ENCODE data around the gene EME2.

Gene EME2

GRCh38 chr16:1820946-1821290 is 48.3 kb downstream of the EME2 start:
- DNase-seq: no peak

GRCh38 chr16:1821861-1822611 is 49.4 kb downstream of the EME2 start:
- no peak for DNase-seq

DNA sequence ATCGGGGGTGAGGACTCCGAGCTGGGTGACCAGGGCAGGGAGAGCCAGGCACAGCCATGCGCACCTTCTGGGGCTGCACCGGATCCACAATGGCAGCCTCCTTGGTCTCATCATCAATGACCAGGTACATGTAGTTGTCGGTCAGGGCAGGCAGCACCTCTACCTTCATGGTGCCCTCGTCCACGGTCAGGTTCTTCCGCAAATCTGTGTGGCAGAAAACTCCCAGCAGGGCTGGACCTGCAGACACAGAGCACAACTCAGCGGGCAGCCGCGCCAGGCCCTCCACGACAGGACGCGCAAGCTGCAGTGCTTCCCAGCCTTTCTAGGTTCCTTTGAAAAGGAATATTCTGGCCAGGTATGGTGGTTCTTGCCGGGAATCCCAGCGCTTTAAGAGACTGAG is 50.2 kb downstream of the EME2 start:
- DNase-seq: no peak

GRCh38 chr16:1823821-1824220 is 51.2 kb downstream of the EME2 start:
- DNase-seq: no peak

DNA sequence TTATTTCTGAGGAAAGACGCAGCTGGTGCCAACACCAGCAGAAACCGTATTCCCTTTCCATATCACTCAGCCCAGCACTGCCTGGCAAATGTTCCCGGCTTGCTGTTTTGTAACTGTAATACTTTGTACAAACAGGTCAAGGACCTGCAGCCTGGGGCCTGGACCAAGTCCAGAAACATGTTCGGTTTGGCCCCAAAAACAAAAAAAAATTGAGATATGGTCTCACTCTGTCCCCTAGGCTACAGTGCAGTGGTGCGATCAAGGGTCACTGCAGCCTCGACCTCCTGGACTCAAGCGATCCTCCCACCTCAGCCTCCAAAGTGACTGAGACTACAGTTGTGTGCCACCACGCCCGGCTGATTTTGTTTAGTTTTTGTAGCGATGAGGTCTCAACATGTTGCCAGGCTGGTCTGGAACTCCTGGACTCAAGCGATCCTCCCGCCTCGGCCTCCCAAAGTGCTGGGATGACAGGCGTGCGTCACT is 52.8 kb downstream of the EME2 start:
- DNase-seq: no peak
